ENCODE measurements around the gene EPHA8.

Gene EPHA8

GRCh38 chr1:22616571-22616970 lies 53.3 kb downstream of the EPHA8 start:
- TF ChIP-seq CTCF (IDR thresholded peaks at IDR 0.05; ENCODE audit: low read depth, low read length) = no peak

GRCh38 chr1:22618056-22618455 lies 54.8 kb downstream of the EPHA8 start:
- no peak overlapping the region for H3K4me3 ChIP-seq (ENCODE audit: low read depth, low read length)
- no peak for TF ChIP-seq CTCF (IDR thresholded peaks at IDR 0.05; ENCODE audit: low read depth, low read length)

More at GRCh38 chr1:22616571-22616970, 53.3 kb downstream of the EPHA8 start:
- H3K4me3 ChIP-seq (ENCODE audit: low read depth, low read length) = no peak overlapping the region

GRCh38 chr1:22619252-22619651 lies 56.0 kb downstream of the EPHA8 start:
- TF ChIP-seq CTCF (IDR thresholded peaks at IDR 0.05; ENCODE audit: low read depth, low read length) = no peak
- H3K4me3 ChIP-seq (ENCODE audit: low read depth, low read length) = no peak overlapping the region

GRCh38 chr1:22619798-22620197 lies 56.5 kb downstream of the EPHA8 start:
- no peak overlapping the region for H3K4me3 ChIP-seq (ENCODE audit: low read depth, low read length)
- TF ChIP-seq CTCF (IDR thresholded peaks at IDR 0.05; ENCODE audit: low read depth, low read length) = no peak

GRCh38 chr1:22621761-22622160 lies 58.5 kb downstream of the EPHA8 start:
- no peak for TF ChIP-seq CTCF (IDR thresholded peaks at IDR 0.05; ENCODE audit: low read depth, low read length)
- no peak overlapping the region for H3K4me3 ChIP-seq (ENCODE audit: low read depth, low read length)

- no peak for TF ChIP-seq CTCF (IDR thresholded peaks at IDR 0.05; ENCODE audit: low read depth, low read length)
- no peak overlapping the region for H3K4me3 ChIP-seq (ENCODE audit: low read depth, low read length)
Measured at GRCh38 chr1:22625262-22625925, 62.1 kb downstream of the EPHA8 start.

GRCh38 chr1:22626237-22627157 lies 63.2 kb downstream of the EPHA8 start:
- no peak overlapping the region for H3K4me3 ChIP-seq (ENCODE audit: low read depth, low read length)
- TF ChIP-seq CTCF (IDR thresholded peaks at IDR 0.05; ENCODE audit: low read depth, low read length) = no peak

All from WI38 (cell line).